Activated T-helper 9 cell treated with anti-CD3 and anti-CD28 coated beads, Interleukin-2, amount 50 U/mL, for 16 hours (primary cell): Measurements from ENCODE around the gene ZBTB42.

Experiments
- DNase-seq: peaks from one replicate; pipeline ENCODE4 v3.0.0-alpha.2; 2020; ENCODE audit warnings: low read depth

The ZBTB42 gene

GRCh38 chr14:104782808-104783139 lies 18.1 kb upstream of the ZBTB42 start:
- DNase-seq = no peak

DNA sequence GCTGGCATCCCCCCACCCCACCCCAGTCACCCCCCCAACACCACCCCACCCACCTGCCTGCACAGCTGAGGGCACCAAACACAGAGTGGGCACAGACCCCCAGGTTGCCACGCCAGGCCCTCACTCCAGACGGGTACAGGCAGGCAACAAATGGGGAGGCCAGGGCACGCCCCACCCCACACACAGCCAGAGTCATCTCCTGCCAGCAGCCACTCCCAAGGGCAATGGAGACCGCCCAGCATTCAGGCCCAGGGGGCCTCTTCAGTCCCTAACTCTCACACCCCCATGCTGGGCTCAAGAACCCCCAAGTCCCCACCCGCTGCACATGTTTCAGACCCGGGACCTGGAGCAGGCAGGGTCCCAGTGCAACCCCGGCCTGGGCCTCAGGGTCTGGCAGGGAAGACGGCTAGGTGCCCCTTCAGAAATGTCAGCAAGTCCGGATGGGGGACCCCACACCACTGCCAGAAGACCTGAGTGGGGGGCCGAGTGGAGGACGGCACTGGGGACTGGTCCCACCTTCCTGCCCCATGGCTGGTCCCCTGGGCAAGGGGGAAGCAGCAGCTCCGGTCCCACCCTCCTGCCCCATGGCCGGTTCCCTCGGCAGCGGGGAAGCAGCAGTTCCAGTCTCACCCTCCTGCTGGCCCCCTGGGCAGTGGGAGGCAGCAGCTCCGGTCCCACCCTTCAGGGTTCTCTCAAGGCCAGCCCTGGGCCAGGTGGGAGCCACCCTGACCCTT lies 17.2 kb upstream of the ZBTB42 start:
- DNase-seq = no peak

GRCh38 chr14:104784218-104784568 lies 16.7 kb upstream of the ZBTB42 start:
- no peak for DNase-seq

DNA sequence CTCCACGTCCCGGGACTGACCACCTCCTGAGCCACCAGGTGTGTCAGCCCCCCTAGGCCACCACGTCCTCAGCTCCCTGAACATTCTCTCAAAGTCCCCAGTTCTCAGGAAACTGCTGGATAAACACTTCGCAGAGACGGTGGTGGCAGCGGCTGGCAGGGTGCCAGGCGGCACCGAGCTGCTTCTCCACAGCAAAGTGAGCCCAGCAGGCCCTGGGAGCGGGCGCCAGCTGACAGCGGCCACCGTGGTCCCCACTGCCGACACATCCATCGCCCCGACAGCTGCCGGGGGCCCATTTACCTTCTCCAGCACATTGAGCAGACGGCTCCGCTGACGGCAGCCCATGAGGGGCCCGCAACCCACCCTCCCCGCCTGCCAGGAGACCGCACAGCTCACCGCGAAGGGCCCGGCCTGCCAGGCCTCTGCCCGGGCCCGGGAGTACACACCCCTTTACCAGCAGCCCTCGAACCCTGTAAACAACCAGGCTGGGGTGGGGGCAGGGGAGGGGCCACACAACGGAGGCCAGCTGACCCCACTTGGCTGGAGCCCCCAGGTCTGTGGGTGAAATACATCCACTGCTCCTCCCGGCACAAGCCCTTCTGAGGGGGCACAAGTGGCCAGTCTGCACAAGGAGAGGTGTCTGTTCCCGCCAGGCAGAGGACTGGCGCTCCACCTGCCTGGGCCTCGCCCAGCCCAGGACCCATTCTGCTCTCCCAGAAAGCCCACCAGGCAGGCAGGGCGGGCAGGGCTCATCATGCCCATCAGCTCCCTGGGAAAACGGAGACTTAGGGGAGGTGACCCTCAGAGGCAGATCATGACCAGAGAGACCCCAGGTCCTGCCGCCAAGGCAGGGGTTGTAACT lies 15.8 kb upstream of the ZBTB42 start:
- DNase-seq = no peak

- DNase-seq = no peak
These were observed 15.2 kb upstream of the ZBTB42 start for GRCh38 chr14:104785708-104786080.

DNA sequence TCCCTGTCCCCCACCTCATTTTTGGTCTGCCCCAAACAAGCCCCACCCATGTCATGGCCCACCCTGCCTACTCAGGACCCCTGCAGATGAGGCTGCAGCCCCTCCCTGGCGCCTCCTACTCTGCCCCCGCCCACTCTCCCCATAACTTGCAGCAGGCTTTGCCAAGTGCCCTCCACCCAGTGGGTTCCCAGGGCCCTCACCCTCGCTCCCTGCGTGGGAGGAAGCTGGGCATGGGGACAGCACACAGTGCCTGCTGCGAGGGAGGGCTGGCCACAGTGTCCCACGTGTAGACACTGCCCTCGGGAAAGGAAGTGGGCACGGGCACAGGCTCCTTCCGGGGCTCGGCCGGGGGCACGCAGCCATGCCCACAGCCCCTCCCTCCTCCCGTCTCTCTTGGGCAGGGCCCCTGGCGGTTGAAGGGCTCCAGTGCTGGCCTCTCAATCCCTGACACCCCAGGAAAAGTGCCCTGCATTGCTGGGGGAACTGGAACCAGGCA lies 14.8 kb upstream of the ZBTB42 start:
- no peak for DNase-seq

GRCh38 chr14:104786726-104787675 lies 13.9 kb upstream of the ZBTB42 start:
- no peak for DNase-seq

GRCh38 chr14:104787736-104788135 lies 13.2 kb upstream of the ZBTB42 start:
- DNase-seq = no peak

GRCh38 chr14:104788161-104788818 lies 12.6 kb upstream of the ZBTB42 start:
- DNase-seq = no peak

- no peak for DNase-seq
These were observed 11.8 kb upstream of the ZBTB42 start for GRCh38 chr14:104788873-104789663.

DNA sequence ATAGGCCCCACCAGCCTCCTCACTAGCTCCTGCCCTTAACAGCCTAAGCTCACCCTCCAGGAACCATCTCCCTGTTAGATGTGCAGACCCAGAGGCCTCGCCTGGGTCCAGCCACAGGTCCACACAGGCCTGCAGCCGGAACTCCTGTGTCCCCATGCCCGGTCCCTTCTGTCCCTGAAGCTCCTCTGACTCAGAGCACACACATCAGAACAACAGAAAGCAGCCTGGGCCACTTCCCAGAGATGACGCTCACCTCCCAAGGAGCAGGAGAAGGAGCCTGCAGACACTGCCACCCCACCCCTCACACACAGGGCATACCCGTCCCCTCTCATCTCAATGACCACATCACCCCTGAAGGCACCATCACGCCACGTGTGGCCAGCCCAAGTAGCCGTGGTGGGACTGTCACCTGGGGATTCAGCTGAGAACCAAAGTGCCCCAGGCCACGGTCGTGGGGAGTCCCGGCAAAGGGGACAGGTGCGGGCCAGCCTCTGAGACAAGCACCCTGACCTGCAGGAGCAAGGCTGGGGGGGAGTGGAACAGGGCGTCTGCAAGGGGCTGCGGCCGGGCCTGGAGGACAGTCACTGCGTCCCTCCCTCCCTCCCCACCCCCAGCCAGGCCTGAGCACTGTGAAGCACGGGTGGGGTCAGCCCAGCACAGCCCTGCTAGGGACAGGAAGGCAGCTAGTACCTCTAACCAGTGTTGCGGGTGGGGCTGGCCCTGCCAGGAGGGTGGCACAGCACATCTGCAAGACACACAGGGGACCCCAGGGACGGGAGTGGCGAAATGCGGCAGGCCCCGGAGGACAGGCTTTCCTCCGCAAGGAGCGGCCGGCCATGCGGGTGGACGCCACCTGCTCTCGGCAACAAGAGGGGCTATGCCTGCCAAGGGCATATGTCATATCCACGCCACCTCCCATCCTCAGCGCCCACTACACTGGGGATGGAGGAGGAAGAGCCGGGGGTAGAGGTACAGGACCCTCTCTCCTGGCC lies 10.9 kb upstream of the ZBTB42 start:
- DNase-seq = no peak

- DNase-seq = no peak
These were observed 9.5 kb upstream of the ZBTB42 start for GRCh38 chr14:104791425-104791824.

DNA sequence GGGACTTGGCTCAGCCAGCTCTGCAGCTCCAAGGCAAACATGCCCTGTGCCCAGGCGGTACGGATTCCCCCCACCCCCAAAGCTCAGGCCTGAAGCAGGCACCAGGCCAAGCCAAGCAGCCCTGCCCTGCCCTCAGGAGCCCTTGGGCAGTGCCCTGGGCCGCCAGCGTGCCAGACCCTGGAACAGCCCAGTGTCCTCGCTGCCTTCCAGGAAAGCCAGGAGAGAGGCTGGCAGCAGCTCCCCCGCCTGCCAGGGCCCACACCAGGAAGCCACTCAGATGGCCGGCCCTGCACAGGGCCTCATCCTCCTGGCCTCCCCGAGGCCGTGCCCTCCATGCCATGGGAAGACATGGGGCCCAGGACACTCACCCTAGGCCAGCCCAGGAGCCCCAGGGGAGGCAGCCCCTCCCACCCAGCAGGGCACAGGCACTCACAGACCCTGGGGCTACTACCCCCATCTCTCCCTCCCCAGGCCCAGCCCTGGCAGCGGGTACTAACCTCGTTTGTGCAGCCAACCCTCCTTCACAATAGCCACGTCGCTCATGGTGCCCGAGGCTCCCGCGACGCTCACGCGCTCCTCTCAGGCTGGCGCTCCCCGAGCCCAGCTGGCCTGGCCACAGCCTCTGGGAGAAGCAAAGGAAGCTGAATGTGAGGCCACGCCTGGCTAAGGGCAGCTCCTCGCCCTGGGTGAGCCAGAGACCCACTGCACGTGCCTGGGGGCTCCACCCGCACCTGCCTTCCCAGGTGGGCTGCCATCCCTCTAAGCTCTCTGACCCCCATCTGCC lies 8.6 kb upstream of the ZBTB42 start:
- DNase-seq = no peak

DNA sequence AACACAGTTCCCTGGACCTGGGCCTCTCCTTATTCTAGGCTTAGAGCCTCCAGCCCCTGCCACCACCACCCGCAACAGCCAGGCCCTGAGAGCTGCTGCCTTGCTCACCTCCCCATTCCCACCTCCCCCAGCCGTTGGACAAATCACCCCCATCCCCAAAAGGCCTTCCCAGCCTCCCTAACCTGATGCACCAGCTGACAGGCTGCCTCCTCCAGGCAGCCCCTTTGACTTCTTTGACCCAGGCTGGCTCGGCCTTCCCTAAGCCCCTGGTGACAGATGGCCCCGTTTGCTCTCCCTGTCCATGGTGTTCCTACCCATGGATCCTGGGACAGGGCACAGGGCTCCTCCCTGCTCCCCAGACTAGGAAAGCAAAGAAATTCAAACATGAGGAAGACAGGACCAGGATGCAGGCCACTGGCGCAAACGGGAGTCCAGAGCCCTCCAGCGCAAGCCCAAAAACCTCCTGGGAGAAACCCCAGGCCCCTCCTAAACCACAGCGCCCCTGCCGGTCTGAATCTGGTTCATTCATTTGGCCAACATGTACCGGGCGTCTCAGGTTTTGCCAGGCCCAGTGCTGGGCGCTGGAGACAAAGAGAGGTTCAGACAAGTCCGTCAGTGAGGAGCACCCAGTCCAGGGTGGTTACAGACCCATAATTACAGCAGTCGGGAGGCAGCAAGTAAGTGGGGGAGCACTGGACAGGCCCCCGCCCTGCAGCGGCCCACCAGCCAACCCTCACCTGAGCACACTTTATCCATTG lies 7.8 kb upstream of the ZBTB42 start:
- DNase-seq = no peak

GRCh38 chr14:104793703-104793959 lies 7.3 kb upstream of the ZBTB42 start:
- no peak for DNase-seq

GRCh38 chr14:104794099-104794498 lies 6.8 kb upstream of the ZBTB42 start:
- DNase-seq = peak; percentile 26

- no peak for DNase-seq
These were observed 6.3 kb upstream of the ZBTB42 start for GRCh38 chr14:104794631-104794992.

GRCh38 chr14:104794993-104795780 lies 5.7 kb upstream of the ZBTB42 start, which contains the start of gene AKT1:
Gene AKT1, minus strand, starts transcription at chr14:104795748. Its CDS starts 3,105 bp downstream, at chr14:104792643.
- DNase-seq = no peak
